Aortic smooth muscle cell (primary cell): Measurements from ENCODE around the gene CNR2. TPM values are rescaled to one million over a fixed set of nuclear protein-coding genes. Genes with fewer than 3 reads are reported as not detected.

Experiments used
- total RNA-seq: library from RNA; depleted of rRNA; stranded (reverse); fragments of >200 nt; gene quantifications from 2 replicates; pipeline ENCODE4 v1.2.3, GENCODE V29; 2014

The CNR2 gene
- not detected in 2 replicates for total RNA-seq

GRCh38 chr1:23913212-23913880 lies at the start of gene CNR2:
TSS of gene CNR2 (minus strand) at chr1:23913362. CDS start at chr1:23875617, 37,745 bp downstream.

GRCh38 chr1:23959461-23960290 lies 46.5 kb upstream of the CNR2 start, which contains the start of gene PNRC2:
TSS of gene PNRC2 (plus strand) at chr1:23959828. CDS start at chr1:23961458, 1,630 bp downstream.

GRCh38 chr1:23867895-23868556 lies 45.1 kb downstream of the CNR2 start, which contains the start of gene FUCA1:
TSS of gene FUCA1 (minus strand) at chr1:23868290. CDS start at chr1:23868286, 4 bp downstream.

GRCh38 chr1:23825076-23825761 lies 87.9 kb downstream of the CNR2 start, which contains the start of gene HMGCL:
TSS of gene HMGCL (minus strand) at chr1:23825429. CDS start at chr1:23825415, 14 bp downstream.

Other genes starting within 250 kb of the CNR2 start
- 1,392 and 1,626 TPM in 2 replicates for gene RPL11, start 221.6 kb downstream of the CNR2 start, total RNA-seq
- gene ELOA, start 169.9 kb downstream of the CNR2 start, total RNA-seq: 31.5 and 32.4 TPM in 2 replicates
- gene PITHD1, start 134.9 kb downstream of the CNR2 start, total RNA-seq: 31.5 and 44.3 TPM in 2 replicates
- 35.8 and 45.2 TPM in 2 replicates for gene LYPLA2, start 122.2 kb downstream of the CNR2 start, total RNA-seq
- gene GALE, start 112.6 kb downstream of the CNR2 start, total RNA-seq: 19.3 and 29.3 TPM in 2 replicates
- gene HMGCL, start 87.9 kb downstream of the CNR2 start, total RNA-seq: 50.6 and 54.3 TPM in 2 replicates
- gene FUCA1, start 45.1 kb downstream of the CNR2 start, total RNA-seq: 21.8 and 26.3 TPM in 2 replicates
- gene PNRC2, start 46.5 kb upstream of the CNR2 start, total RNA-seq: 90.9 and 143 TPM in 2 replicates
- gene SRSF10, start 67.0 kb upstream of the CNR2 start, total RNA-seq: 92.7 and 107 TPM in 2 replicates
- 0.13 and 0.31 TPM in 2 replicates for gene MYOM3, start 198.8 kb upstream of the CNR2 start, total RNA-seq
- gene IL22RA1, start 229.8 kb upstream of the CNR2 start, total RNA-seq: 0.13 and 0.25 TPM in 2 replicates